Adipose tissue (tissue), 3 donors: ENCODE data around the gene BBS5. TPM values are rescaled to one million over a fixed set of nuclear protein-coding genes. Genes with fewer than 3 reads are reported as not detected.
"Not testable (repeated sequence)": the region's sequence is repeated elsewhere in the genome, so short reads cannot be mapped to it uniquely, and the experiment has no call there.

Experiments
- H3K27ac ChIP-seq: one replicate; pipeline ENCODE4 v1.5.1; 2013; ENCODE audit warnings: low read depth, low read length
- WGBS, 3 donors: extraction: QIAGEN DNeasy Blood & Tissue Kit; methylation state at CpG; one replicate each; pipeline ENCODE4 v1.1.7; 2013; 5-methylcytosine and 5-hydroxymethylcytosine counted together
- polyA plus RNA-seq, 3 donors: library from polyadenylated mRNA; stranded (reverse); fragments of 200-250 nt; gene quantifications; one replicate each; pipeline ENCODE4 v1.2.3, GENCODE V29; 2013
- donor health status: healthy with polysubstance abuse.
- donor health status: Bipolar disorder and iron deficiency.
- donor health status: healthy.

The BBS5 gene
- 1 to 10 TPM; 3.6 to 5.4 (median 3.6) TPM for polyA plus RNA-seq

GRCh38 chr2:169479257-169480078, at the start of gene BBS5:
BBS5 (plus strand) TSS chr2:169479494; CDS start chr2:169479554, 60 bp downstream.
- WGBS, 3 donors = 0% methylated on average over 71 of the region's 71 CpGs
- H3K27ac ChIP-seq = no peak within 1 kb of the TSS

GRCh38 chr2:169431772-169432171, 47.5 kb upstream of the BBS5 start:
- H3K27ac ChIP-seq = not testable (repeated sequence)

- WGBS, 3 donors = 56 to 81% (median 80%) methylated on average over 1 of the region's 1 CpG
- H3K27ac ChIP-seq = not testable (repeated sequence)
These were observed 45.1 kb upstream of the BBS5 start for GRCh38 chr2:169434236-169434635.

GRCh38 chr2:169438466-169439072, 40.7 kb upstream of the BBS5 start:
- WGBS, 3 donors = 22 to 41% (median 33%) methylated on average over 3 of the region's 3 CpGs
- H3K27ac ChIP-seq = no peak overlapping the region

GRCh38 chr2:169439900-169440299, 39.4 kb upstream of the BBS5 start:
- WGBS, 3 donors = 85 to 94% (median 88%) methylated on average over 3 of the region's 3 CpGs
- no peak overlapping the region for H3K27ac ChIP-seq

GRCh38 chr2:169446452-169446851, 32.8 kb upstream of the BBS5 start:
- H3K27ac ChIP-seq = no peak overlapping the region

GRCh38 chr2:169448316-169448715, 31.0 kb upstream of the BBS5 start:
- WGBS, 3 donors = 28 to 53% (median 47%) methylated on average over 3 of the region's 3 CpGs

GRCh38 chr2:169448865-169449264, 30.4 kb upstream of the BBS5 start:
- 89 to 94% (median 90%) methylated on average over 1 of the region's 1 CpG for WGBS, 3 donors
- H3K27ac ChIP-seq = no peak overlapping the region

More at GRCh38 chr2:169448316-169448715, 31.0 kb upstream of the BBS5 start:
- no peak overlapping the region for H3K27ac ChIP-seq

GRCh38 chr2:169452080-169452479, 27.2 kb upstream of the BBS5 start:
- no peak overlapping the region for H3K27ac ChIP-seq

GRCh38 chr2:169453044-169453443, 26.2 kb upstream of the BBS5 start:
- 81 to 95% (median 93%) methylated on average over 9 of the region's 9 CpGs for WGBS, 3 donors

GRCh38 chr2:169461143-169461542, 18.2 kb upstream of the BBS5 start:
- 72 to 86% (median 82%) methylated on average over 1 of the region's 1 CpG for WGBS, 3 donors
- H3K27ac ChIP-seq = no peak overlapping the region

More at GRCh38 chr2:169453044-169453443, 26.2 kb upstream of the BBS5 start:
- H3K27ac ChIP-seq = not testable (repeated sequence)

- no peak overlapping the region for H3K27ac ChIP-seq
- 44 to 46% (median 45%) methylated on average over 4 of the region's 4 CpGs for WGBS, 3 donors
These were observed 16.2 kb upstream of the BBS5 start for GRCh38 chr2:169462896-169463695.

- no peak overlapping the region for H3K27ac ChIP-seq
- WGBS, 3 donors = 91 to 99% (median 97%) methylated on average over 1 of the region's 1 CpG
These were observed 14.8 kb upstream of the BBS5 start for GRCh38 chr2:169464466-169464865.

- H3K27ac ChIP-seq = no peak overlapping the region
- WGBS, 3 donors = 34 to 79% (median 78%) methylated on average over 2 of the region's 2 CpGs
These were observed 14.4 kb upstream of the BBS5 start for GRCh38 chr2:169464882-169465281.

GRCh38 chr2:169468841-169469240, 10.5 kb upstream of the BBS5 start:
- 93 to 100% (median 100%) methylated on average over 1 of the region's 1 CpG for WGBS, 3 donors
- no peak overlapping the region for H3K27ac ChIP-seq

- H3K27ac ChIP-seq = no peak overlapping the region
- 76 to 81% (median 77%) methylated on average over 3 of the region's 3 CpGs for WGBS, 3 donors
These were observed 9.2 kb upstream of the BBS5 start for GRCh38 chr2:169469952-169470572.

GRCh38 chr2:169472249-169472648, 7.0 kb upstream of the BBS5 start:
- no peak overlapping the region for H3K27ac ChIP-seq
- 58 to 87% (median 74%) methylated on average over 1 of the region's 1 CpG for WGBS, 3 donors

GRCh38 chr2:169476459-169476858, 2.8 kb upstream of the BBS5 start:
- 68 to 85% (median 82%) methylated on average over 3 of the region's 3 CpGs for WGBS, 3 donors
- no peak overlapping the region for H3K27ac ChIP-seq

GRCh38 chr2:169478339-169478738, 955 bp upstream of the BBS5 start:
- no peak overlapping the region for H3K27ac ChIP-seq
- 48 to 80% (median 53%) methylated on average over 3 of the region's 3 CpGs for WGBS, 3 donors
